Suppressor macrophage (primary cell): ENCODE results near the gene DHRS4L2.
"Not testable (repeated sequence)": the region's sequence is repeated elsewhere in the genome, so short reads cannot be mapped to it uniquely, and the experiment has no call there.

Experiments
- DNase-seq, 4 experiments: peaks; one replicate each; pipeline ENCODE4 v3.0.0-alpha.2; 2020 to 2022
- total RNA-seq, 17 experiments: gene quantifications; one replicate each; lab custom pipeline; 2026; ENCODE audit warnings: mixed read lengths in 6 of 17, inconsistent platforms in 3 of 17; lab: John Stamatoyannopoulos, UW

Gene DHRS4L2
- 7.4 to 23.0 (median 12.4) reads per million in 17 experiments for total RNA-seq

- DNase-seq, result peak; percentile 89 to 96 (median 92)
These were observed at the start of gene DHRS4L2 for GRCh38 chr14:23988607-23989363. Gene DHRS4L2, plus strand, starts transcription at chr14:23988929. Its CDS starts 19 bp downstream, at chr14:23988948.

DNA sequence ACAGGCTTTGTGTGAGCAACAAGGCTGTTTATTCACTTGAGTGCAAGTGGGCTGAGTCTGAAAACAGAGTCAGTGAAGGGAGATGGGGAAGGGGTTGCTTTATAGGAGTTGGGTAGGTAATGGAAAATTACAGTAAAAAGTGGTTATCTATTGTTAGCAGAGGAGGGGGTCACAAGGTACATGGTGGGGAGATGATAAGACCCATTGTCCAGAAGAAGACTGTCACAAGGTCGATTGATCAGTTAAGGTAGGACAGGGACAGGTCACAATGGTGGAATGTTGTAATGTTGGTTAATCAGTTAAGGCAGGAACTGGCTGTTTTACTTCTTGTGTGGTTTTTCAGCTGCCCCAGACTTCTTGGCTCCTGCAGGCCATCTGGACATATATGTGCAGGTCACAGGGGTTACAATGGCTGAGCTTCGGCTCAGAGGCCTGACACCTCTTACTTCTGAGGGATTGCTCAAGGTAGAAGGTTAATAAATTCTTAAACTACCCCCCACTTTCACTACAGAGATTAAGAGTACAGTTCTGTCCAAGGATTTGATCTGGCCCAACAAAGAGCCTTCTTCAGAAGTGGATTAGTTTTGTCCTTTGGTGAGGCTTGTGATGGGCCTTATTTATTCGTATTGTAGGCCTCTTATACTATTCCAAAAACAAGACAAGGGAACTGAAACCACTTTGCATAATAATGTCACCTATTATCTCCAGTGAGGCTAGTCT lies 49.0 kb upstream of the DHRS4L2 start:
- DNase-seq, result no peak

DNA sequence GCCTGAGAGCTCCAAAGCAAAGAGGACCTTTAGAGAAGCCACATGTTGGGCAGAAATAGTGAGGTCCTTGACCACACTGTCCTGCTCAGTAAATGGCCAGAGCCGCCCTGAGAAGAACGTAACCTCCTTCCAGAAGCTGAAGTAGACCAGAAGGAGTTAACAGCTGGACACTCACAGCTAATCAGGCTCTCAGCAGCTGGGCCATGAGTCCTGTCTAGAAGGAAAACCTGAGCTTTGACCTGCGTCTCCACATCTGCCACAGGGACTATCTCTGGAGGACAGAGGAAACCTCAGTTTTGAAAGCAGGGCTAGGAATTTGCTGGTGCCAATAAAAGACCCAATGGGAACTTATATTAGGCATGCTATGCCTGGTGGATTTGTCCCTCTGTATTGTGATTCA lies 47.5 kb upstream of the DHRS4L2 start:
- no peak for DNase-seq

DNA sequence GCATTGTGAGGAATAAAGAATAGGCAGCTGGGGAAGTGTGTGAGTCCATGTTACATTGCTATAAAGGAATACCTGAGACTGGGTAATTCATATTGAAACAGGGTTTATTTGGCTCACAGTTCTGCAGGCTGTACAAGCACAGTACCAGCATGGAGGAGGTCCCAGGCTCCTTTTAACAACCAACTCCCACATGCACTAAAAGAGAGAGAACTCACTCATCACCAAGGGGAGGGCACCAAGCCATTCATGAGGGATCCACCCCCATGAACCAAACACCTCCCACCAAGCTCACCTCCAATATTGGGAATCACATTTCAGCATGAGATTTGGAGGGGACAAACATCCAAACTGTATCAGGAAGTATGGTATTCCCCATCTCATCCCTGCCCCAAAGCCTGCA lies 47.1 kb upstream of the DHRS4L2 start:
- no peak for DNase-seq

GRCh38 chr14:23942587-23942986 lies 46.1 kb upstream of the DHRS4L2 start:
- no peak for DNase-seq

DNA sequence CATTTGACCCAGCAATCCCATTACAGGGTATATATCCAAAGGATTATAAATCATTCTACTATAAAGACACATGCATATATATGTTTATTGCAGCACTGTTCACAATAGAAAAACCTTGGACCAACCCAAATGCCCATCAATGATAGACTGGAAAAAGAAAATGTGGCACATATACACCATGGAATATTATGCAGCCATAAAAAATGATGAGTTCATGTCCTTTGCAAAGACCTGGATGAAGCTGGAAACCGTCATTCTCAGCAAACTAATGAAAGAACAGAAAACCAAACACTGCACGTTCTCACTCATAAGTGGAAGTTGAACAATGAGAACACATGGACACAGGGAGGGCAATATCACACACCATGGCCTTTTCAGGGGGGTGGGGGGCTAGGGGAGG lies 39.7 kb upstream of the DHRS4L2 start:
- not testable (repeated sequence) for DNase-seq

GRCh38 chr14:23950411-23951135 lies 38.2 kb upstream of the DHRS4L2 start:
- no peak for DNase-seq

GRCh38 chr14:23951136-23951466 lies 37.6 kb upstream of the DHRS4L2 start:
- not testable (repeated sequence) for DNase-seq

- no peak for DNase-seq
These were observed 37.0 kb upstream of the DHRS4L2 start for GRCh38 chr14:23951590-23952201.

DNA sequence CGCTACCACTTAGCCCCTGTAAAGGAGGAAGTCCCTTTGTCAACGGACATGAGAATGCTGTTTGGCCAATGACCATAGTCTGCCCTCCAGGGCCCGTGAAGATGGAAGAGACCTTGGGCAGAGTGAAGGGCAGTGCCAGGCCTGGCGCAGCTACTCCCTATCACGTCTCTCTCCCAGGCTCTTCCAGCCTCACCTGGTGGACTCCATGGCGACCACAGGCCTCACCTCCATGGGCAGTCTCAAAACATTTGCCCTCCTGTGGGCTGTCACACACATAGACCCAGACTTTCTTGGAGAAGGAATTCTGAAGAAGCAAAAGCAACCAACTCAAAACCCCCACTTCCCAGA lies 35.6 kb upstream of the DHRS4L2 start:
- DNase-seq, result peak in 2 of 4 experiments; percentile 22 to 30

DNA sequence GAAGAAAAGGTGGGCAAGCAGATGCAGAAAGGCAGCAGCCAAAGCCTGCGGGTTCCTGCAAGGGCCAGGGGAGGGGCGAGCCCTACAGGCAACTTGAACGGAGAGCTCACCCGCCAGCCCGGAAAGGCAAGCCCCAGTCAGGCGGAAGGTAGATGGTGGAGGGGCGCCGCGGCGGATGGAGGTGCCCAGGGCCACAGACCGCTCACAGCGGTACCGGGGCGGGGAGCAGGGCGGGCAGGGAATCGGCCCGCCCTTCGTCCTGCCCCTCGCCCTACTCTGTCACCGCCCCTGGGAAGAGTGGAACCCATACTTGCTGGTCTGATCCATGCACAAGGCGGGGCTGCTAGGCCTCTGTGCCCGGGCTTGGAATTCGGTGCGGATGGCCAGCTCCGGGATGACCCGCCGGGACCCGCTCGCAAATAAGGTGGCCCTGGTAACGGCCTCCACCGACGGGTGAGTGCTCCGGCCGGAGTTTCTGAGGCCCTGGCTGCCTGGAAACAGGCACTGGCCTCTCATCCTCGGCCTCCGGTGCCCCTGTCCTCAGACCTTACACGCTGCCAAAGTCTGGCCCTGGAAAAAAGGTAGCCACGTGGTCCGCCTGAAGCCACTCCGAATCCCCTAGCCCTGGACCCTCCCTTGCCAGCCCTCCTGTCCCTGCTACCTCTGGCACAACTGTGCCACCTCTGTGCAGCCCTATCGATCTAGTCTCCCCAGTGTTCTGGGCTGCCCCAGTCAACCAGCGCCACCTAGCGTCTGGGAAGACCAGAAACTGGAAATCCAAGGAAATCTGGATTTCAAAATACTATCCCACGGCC lies 35.1 kb upstream of the DHRS4L2 start, which contains the start of gene DHRS4:
Gene DHRS4, plus strand, starts transcription at position 307 of the 815 bp plus-strand sequence. Its CDS starts 19 bp downstream, at position 326.
- DNase-seq, result peak; percentile 77 to 92 (median 86)

- not testable (repeated sequence) for DNase-seq
These were observed 34.5 kb upstream of the DHRS4L2 start for GRCh38 chr14:23954279-23954614.

- not testable (repeated sequence) for DNase-seq
These were observed 33.8 kb upstream of the DHRS4L2 start for GRCh38 chr14:23954965-23955364.

DNA sequence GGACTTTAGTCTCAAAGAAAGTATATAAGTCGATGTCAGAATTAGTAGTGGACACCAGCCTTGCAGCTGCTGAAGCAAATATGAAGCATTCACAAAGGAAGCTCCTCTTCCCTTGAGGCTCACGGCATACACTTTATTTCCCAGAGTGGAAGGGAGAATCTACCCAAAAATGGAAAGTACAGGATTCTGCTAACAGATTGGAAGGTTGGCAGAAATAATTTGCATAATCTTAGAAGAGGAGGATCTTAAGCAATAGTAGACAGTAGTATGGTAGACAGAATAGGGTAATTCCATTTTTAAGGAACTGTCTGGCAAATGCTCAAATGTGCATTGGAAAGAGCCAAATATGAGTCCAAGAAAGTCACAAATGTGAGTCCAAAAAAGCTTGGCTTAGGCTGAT lies 32.9 kb upstream of the DHRS4L2 start:
- not testable (repeated sequence) for DNase-seq

DNA sequence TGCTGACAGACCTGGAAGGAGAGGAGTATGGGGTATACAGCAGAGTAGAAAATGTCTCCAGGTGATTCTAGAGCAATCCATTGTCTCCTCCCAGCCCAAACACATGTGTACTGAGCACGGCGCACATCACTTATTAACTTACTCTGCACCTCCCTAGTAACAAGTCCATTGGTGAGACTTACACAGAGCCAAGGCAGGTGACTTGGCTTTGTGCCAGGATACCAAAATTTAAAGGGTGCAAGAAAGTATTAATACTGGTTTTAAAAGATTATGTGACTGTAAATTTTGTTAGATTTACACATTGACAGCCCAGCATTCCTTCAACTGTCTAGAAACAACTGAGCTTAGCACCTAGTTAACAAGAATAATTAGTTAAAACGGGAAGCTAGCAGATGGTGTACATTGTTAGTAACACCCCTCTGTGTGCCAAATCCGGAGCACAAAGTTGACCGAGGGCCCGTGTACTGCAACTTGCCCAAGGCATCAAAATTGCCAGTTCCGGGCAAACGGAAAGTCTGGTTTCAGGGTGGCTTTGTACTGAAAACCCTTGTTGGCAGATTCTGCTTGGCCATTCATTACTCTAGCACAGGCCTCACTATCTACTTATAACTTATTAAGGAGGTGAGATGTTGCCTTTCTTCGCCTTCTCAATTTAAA lies 30.7 kb upstream of the DHRS4L2 start:
- not testable (repeated sequence) for DNase-seq

DNA sequence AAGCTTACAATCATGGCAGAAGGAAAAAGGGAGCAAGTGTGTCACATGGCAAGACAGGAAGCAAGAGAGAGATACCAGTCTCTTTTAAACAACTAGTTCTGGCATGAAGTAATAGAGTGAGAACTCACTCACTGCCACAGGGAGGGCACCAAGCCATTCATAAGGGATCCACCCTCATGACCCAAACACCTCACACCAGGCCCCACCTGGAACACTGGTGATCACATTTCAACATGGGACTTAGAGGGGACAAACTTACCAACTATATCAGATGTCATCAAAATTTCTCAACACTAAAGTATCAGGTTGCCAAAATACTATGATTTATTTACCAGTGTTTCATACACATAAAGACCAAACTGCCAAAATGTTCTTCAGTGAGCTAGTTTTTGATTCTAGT lies 27.8 kb upstream of the DHRS4L2 start:
- not testable (repeated sequence) for DNase-seq

DNA sequence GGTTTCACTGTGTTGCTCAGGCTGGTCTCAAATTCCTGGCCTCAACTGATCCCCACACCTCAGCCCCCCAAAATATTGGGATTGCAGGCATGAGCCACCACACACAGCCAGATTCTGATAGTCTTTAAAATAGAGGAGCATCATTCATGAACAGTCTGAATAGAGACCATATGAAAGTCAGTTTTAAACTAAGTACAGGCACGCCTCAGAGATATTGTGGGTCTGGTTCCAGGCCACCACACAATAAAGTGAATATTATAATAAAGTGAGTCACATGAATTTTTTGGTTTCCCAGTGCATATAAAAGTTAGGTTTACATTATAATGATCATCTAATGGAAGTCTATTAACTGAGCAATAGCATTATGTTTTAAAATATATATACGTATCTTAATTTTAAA lies 27.0 kb upstream of the DHRS4L2 start:
- not testable (repeated sequence) for DNase-seq

DNA sequence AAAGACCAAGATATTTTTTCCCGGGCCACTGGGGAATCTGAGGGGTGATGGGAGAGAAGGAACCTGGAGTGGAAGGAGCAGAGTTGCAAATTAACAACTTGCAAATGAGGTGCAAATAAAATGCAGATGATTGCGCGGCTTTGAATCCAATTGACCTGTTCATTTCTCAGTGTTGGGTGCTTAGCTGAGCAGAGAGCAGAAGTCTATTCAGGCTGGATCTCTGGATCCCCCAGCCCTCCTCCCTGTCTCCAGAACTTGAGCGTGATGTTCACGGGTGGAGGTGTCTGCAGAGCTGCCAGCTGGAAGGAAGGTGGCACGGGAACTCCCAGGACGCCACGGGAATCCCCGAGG lies 19.6 kb upstream of the DHRS4L2 start:
- DNase-seq, result not testable (repeated sequence)

DNA sequence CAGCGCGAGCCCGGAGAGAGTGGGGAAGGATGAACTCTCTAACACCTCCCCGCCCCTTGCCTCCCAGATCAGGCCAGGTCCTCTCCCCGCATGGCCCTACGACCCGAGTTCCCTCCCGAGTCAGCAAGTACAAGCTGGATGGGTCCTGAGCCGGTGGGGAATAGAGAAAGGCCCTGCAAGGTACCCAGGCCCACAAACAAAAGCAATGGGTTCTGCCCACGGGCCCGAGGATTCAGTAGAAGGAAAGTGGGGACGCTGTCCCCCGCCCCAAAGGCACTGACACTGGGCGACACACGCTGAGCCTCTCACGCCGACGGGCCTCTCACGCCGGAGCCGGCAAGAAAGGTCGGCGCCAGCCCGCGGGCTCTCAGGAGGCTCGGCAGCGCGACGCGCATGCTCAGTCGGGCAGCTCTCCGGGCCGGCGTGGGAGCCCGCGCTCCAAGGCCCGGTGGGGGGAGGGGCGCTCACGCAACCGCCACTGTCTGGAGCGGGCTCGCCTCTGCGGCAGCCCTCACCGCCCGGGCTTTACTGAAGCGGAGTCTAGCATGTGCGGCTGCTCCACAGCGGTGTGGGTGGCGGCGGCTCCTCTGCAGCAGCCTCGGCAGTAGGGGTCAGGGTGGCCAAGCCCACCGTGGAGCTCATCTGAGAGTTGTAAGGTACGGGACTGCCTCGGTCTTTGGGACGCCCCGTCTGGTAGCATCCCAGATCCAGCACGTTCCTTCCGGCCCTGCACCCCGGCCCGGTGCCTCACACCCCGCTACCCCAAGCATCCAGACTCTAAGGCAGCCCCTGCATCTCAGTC lies 19.0 kb upstream of the DHRS4L2 start:
- peak; percentile 26 to 69 (median 44) for DNase-seq

GRCh38 chr14:23970283-23970659 lies 18.5 kb upstream of the DHRS4L2 start:
- DNase-seq, result not testable (repeated sequence)

DNA sequence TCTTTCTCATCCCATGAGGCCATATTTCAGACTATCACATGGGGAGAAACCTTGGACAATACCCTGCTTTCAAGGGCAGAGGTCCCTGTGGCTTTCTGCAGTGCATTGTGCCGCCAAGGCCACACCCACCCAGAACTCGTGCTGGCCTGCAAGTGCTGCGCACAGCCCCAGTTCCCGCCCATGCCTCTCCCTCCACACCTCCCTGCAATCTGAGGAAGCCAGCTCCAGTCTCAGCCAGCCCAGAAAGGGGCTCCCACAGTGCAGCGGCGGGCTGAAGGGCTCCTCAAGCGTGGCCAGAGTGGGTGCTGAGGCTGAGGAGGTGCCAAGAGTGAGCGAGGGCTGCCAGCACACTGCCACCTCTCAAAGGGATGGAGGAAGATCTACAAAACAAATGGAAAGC lies 15.6 kb upstream of the DHRS4L2 start:
- peak in 1 of 4 experiments; percentile 24 for DNase-seq
